GM12872 (cell line): Measurements from ENCODE around the gene CLDN22.

Source experiments
- CTCF ChIP-seq: IDR thresholded peaks from 3 replicates; pipeline ENCODE4 v1.5.1; 2011; ENCODE audit warnings: low read depth, mild to moderate bottlenecking, low read length, moderate library complexity; ENCODE audit not compliant: insufficient read depth

Gene CLDN22

GRCh38 chr4:183299464-183299863, 20.6 kb downstream of the CLDN22 start:
- no peak for TF ChIP-seq CTCF

- no peak for TF ChIP-seq CTCF
Observed at GRCh38 chr4:183297675-183298074, 22.4 kb downstream of the CLDN22 start.

GRCh38 chr4:183295711-183296110, 24.4 kb downstream of the CLDN22 start:
- TF ChIP-seq CTCF = no peak

- no peak for TF ChIP-seq CTCF
Observed at GRCh38 chr4:183291070-183291469, 29.0 kb downstream of the CLDN22 start.

- no peak for TF ChIP-seq CTCF
Observed at GRCh38 chr4:183289688-183290087, 30.4 kb downstream of the CLDN22 start.

- peak; percentile 44 for TF ChIP-seq CTCF
Observed at GRCh38 chr4:183288955-183289354, 31.1 kb downstream of the CLDN22 start.

GRCh38 chr4:183287677-183288076, 32.4 kb downstream of the CLDN22 start:
- TF ChIP-seq CTCF = no peak

- TF ChIP-seq CTCF = no peak
Observed at GRCh38 chr4:183287309-183287659, 32.8 kb downstream of the CLDN22 start.
